Kidney (tissue), 14 donors: ENCODE measurements around the gene C12orf56. TPM values are rescaled to one million over a fixed set of nuclear protein-coding genes. Genes with fewer than 3 reads are reported as not detected.

ENCODE experiments used
- DNase-seq, 5 donors: peaks; one replicate each; pipeline ENCODE4 v3.0.0-alpha.2; 2013 to 2020
- FAIRE-seq: peaks from 2 replicates; lab custom pipeline; 2012; peaks lifted over from hg19 to GRCh38; lab: Jason Lieb, UNC
- H3K27ac ChIP-seq, 2 donors: one replicate each; pipeline ENCODE4 v1.7.0; 2013; ENCODE audit warnings: low read depth in 2 of 2, low read length in 2 of 2, inconsistent platforms in 1 of 2
- H3K27me3 ChIP-seq: one replicate; pipeline ENCODE4 v1.7.1; 2013; ENCODE audit warnings: low read length, inconsistent platforms; ENCODE audit not compliant: control insufficient read depth, insufficient read depth
- H3K36me3 ChIP-seq, 3 donors: one replicate each; pipeline versions ENCODE4 v1.7.0 to v1.7.1; 2013; ENCODE audit warnings: low read length in 3 of 3, control low read depth in 1 of 3, inconsistent platforms in 1 of 3; ENCODE audit not compliant: insufficient read depth in 3 of 3, control insufficient read depth in 2 of 3
- H3K4me1 ChIP-seq, 3 donors: one replicate each; pipeline versions ENCODE4 v1.7.0 to v1.7.1; 2013; ENCODE audit warnings: low read length in 3 of 3, inconsistent platforms in 1 of 3, low read depth in 1 of 3; ENCODE audit not compliant: control insufficient read depth in 2 of 3, insufficient read depth in 2 of 3
- H3K4me3 ChIP-seq, 3 donors: one replicate each; pipeline versions ENCODE4 v1.7.0 to v1.8.1; 2013; ENCODE audit warnings: low read length in 3 of 3, control low read depth in 1 of 3, inconsistent platforms in 1 of 3
- H3K9ac ChIP-seq, 3 donors: one replicate each; pipeline versions ENCODE4 v1.7.0 to v1.7.1; 2013; ENCODE audit warnings: low read length in 3 of 3, control low read depth in 1 of 3, inconsistent platforms in 1 of 3
- H3K9me3 ChIP-seq, 3 donors: one replicate each; pipeline versions ENCODE4 v1.7.0 to v1.7.1; 2013; ENCODE audit warnings: low read length in 3 of 3, control low read depth in 1 of 3, inconsistent platforms in 1 of 3; ENCODE audit not compliant: control insufficient read depth in 2 of 3, insufficient read depth in 1 of 3
- intact Hi-C: fragments of 100-400 bp; cut with DNase I; formaldehyde crosslinking; loops from one replicate; pipeline ENCODE4 v1.11.1; 2022
- polyA plus RNA-seq: library from polyadenylated mRNA; stranded (reverse); fragments of 350-450 nt; fragmentation: Illumina TruSeq; extraction: RNeasy Lipid Tissue Mini Kit (QIAGEN cat#74804); gene quantifications from one replicate; pipeline ENCODE4 v1.2.3, GENCODE V29; 2014; ENCODE audit warnings: low read depth, low replicate concordance; ENCODE audit not compliant: insufficient read depth
- total RNA-seq: library from RNA; stranded (reverse); fragmentation: NEBNext Ultra II Directional; extraction: Animal tissue kit (Norgen Biotek cat#: 25700); gene quantifications from one replicate; pipeline ENCODE4 v1.2.1, GENCODE V29; 2021
- TF ChIP-seq, protein P1 (sequence below): IDR thresholded peaks from 3 replicates; pipeline ENCODE4 v1.5.1; 2012; ENCODE audit warnings: mild to moderate bottlenecking, moderate library complexity, borderline replicate concordance; ENCODE audit not compliant: insufficient read depth; ENCODE audit errors: extremely low read depth
- donor health status: control.
- donor health status: control.
- donor health status: control.
- donor health status: control.
- donor health status: control.
- donor health status: DM: yes; HTN: yes; CAD: no.
- donor health status: Normal renal cell carcinoma (clear cell type).

The C12orf56 gene
- total and polyA plus RNA-seq, 2 donors from 2014 or later, result 1.5 to 5.2 TPM

DNA sequence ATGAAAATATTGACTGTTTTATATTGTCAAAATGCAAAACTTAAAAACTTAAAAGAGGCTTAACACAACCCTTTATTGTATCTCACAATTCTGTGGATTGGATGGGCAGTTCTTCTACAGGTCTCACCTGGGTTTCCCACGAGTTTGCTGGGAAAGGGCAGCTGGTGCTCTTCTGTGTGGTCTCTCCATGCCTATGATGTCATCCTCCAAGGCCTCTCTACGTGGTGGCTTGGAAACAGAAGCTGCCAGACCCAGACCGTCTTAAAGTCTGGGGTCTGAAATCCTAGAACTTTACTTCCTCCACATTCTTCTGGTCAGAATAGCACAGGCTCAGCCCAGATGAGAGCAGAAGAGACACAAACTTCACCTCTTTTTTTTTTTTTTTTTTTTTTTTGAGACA lies 132.0 kb downstream of the C12orf56 start:
- TF ChIP-seq, protein P1, sequence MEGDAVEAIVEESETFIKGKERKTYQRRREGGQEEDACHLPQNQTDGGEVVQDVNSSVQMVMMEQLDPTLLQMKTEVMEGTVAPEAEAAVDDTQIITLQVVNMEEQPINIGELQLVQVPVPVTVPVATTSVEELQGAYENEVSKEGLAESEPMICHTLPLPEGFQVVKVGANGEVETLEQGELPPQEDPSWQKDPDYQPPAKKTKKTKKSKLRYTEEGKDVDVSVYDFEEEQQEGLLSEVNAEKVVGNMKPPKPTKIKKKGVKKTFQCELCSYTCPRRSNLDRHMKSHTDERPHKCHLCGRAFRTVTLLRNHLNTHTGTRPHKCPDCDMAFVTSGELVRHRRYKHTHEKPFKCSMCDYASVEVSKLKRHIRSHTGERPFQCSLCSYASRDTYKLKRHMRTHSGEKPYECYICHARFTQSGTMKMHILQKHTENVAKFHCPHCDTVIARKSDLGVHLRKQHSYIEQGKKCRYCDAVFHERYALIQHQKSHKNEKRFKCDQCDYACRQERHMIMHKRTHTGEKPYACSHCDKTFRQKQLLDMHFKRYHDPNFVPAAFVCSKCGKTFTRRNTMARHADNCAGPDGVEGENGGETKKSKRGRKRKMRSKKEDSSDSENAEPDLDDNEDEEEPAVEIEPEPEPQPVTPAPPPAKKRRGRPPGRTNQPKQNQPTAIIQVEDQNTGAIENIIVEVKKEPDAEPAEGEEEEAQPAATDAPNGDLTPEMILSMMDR, result no peak
- FAIRE-seq, result no peak
- intact Hi-C loops, result loop anchor here (5.0 kb wide), 1 partner anchor 421 kb away; no protein-coding TSS in a partner anchor

GRCh38 chr12:64256166-64256800 lies 134.3 kb downstream of the C12orf56 start:
- intact Hi-C loops, result loop anchor here (5.0 kb wide), 1 partner anchor 419 kb away; no protein-coding TSS in a partner anchor
- TF ChIP-seq, protein P1, result peak; percentile 65
- Histone ChIP-seq H3K27me3 (no peaks in the 10 kb centered on the region), H3K9ac (no peak overlapping the region), H3K4me3 (no peak overlapping the region), H3K36me3 (no peaks in the 10 kb centered on the region), H3K4me1 (no peaks in the 10 kb centered on the region), H3K27ac (no peak overlapping the region), H3K9me3 (no peaks in the 10 kb centered on the region)
- DNase-seq, result peak in 2 of 5 donors; percentile 74 to 87
- FAIRE-seq, result peak; percentile 95

More for the DNA sequence above, 132.0 kb downstream of the C12orf56 start:
- no peaks in the 10 kb centered on the region for H3K27me3 ChIP-seq
- peak in 1 of 5 donors; percentile 28 for DNase-seq
- no peak overlapping the region for H3K27ac ChIP-seq
- no peak overlapping the region for H3K4me3 ChIP-seq
- no peaks in the 10 kb centered on the region for H3K9me3 ChIP-seq
- no peaks in the 10 kb centered on the region for H3K4me1 ChIP-seq
- no peaks in the 10 kb centered on the region for H3K36me3 ChIP-seq
- no peak overlapping the region for H3K9ac ChIP-seq

DNA sequence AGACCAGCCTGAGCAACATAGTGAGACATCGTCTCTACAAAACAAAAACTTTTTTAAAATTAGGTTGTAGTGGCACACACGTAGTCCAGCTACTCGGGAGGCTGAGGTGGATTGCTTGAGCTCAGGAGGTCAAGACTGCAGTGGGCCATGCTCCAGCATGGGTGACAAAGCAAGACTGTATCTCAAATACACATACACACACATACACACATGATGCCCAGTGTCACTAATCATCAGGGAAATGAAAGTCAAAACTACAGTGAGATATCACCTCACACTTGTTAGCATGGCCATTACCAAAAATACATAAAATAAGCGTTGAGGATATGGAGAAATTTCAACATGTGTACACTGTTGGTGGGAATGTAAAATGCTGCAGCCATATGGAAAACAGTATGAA lies 135.3 kb downstream of the C12orf56 start:
- intact Hi-C loops, result loop anchor here (5.0 kb wide), 1 partner anchor 418 kb away; no protein-coding TSS in a partner anchor
- no peak for FAIRE-seq
- no peaks in the 10 kb centered on the region for H3K9me3 ChIP-seq
- no peak overlapping the region for H3K9ac ChIP-seq
- H3K36me3 ChIP-seq, result no peaks in the 10 kb centered on the region
- TF ChIP-seq, protein P1, result no peak
- H3K27me3 ChIP-seq, result no peaks in the 10 kb centered on the region
- no peak for DNase-seq
- H3K4me1 ChIP-seq, result no peaks in the 10 kb centered on the region
- H3K27ac ChIP-seq, result no peak overlapping the region
- no peak overlapping the region for H3K4me3 ChIP-seq
